Right cardiac atrium (tissue), 5 donors: Measurements from ENCODE around the gene PDIA6. TPM values are rescaled to one million over a fixed set of nuclear protein-coding genes. Genes with fewer than 3 reads are reported as not detected.
A peak's percentile ranks its signal among the peaks of the same experiment; 100 is the strongest.

ENCODE experiments used
- ATAC-seq, 2 donors: fragments of 200-7000 bp; cut with Tn5 transposase; one replicate each; pipeline versions ENCODE4 v1.8.0 to v1.9.1; 2020; ENCODE audit warnings: moderate library complexity in 2 of 2, mild to moderate bottlenecking in 1 of 2
- DNase-seq, 3 donors: peaks; one replicate each; pipeline ENCODE4 v3.0.0-alpha.2; 2020
- H3K27ac ChIP-seq: one replicate; pipeline ENCODE4 v1.5.1; 2013; ENCODE audit warnings: mild to moderate bottlenecking, low read length, control low read depth, moderate library complexity
- H3K27me3 ChIP-seq: one replicate; pipeline ENCODE4 v1.6.1; 2013; ENCODE audit not compliant: control insufficient read depth, insufficient read depth
- H3K4me1 ChIP-seq: one replicate; pipeline ENCODE4 v1.6.1; 2013; ENCODE audit warnings: low read length; ENCODE audit not compliant: control insufficient read depth, insufficient read depth
- H3K4me3 ChIP-seq: one replicate; pipeline ENCODE4 v1.5.1; 2013; ENCODE audit warnings: low read length, control low read depth
- H3K9me3 ChIP-seq: one replicate; pipeline ENCODE4 v1.6.1; 2013; ENCODE audit warnings: low read length; ENCODE audit not compliant: control insufficient read depth
- WGBS: extraction: QIAGEN DNeasy Blood & Tissue Kit; methylation state at CpG from one replicate; pipeline ENCODE4 v1.1.7; 2013; 5-methylcytosine and 5-hydroxymethylcytosine counted together
- intact Hi-C, 4 donors: fragments of 100-400 bp; cut with DNase I; formaldehyde crosslinking; loops; one replicate each; pipeline versions ENCODE4 v1.11.0 to v1.14.0; 2022 to 2023
- polyA plus RNA-seq: library from polyadenylated mRNA; stranded (reverse); fragments of 200-250 nt; gene quantifications from one replicate; pipeline ENCODE4 v1.2.3, GENCODE V29; 2013
- total RNA-seq, 4 donors: library from RNA; stranded (reverse); fragmentation: NEBNext Ultra II Directional; extraction: Animal tissue kit (Norgen Biotek cat#: 25700); gene quantifications; one replicate each; pipeline ENCODE4 v1.2.1, GENCODE V29; 2021
- donor health status: healthy with polysubstance abuse.
- donor health status: DM: no; HTN: yes; CAD: no.
- donor health status: DM: no; HTN: no; CAD: no.
- donor health status: DM: no; HTN: yes; CAD: no; lungs with severe emphysema.
- donor health status: DM: yes; HTN: yes; CAD: no.

PDIA6 gene
- total and polyA plus RNA-seq, 5 donors: 75.7 to 148 (median 122) TPM

DNA sequence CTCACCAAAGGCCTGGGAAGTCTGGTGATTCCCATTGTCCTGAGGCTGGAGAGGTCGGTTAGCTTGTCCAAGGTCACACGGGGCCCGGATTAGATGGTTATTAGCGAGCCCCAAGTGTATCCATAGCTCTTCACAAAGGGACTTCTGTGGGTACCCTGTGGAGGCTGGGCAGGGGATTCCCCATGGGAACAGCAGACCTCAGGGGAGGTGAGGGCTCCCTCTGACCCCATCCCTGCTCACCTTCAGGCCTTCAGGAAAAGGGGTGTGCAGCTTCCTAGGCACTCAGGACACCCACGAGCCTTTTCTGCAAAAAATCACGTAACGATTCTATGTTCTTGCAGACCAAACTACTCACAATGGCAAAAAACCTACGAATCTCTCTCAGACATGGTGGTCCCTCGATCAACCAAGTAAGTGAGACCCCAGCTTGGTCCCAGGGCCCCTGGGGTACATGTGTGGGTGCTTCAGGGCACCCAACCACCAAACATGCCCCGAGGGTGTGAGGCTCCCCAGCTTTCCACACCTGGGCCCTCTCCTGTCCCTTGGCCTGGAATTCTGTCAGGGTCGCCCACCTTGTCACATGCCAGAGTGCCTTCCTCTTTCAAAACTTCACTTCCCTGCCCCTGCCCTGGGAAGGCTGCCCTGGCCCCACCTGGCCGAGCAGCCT, 40.3 kb downstream of the PDIA6 start:
- Histone ChIP-seq H3K4me1 (peaks cover 6% of the 10 kb centered on the region), H3K4me3 (no peak overlapping the region), H3K27ac (no peak overlapping the region), H3K27me3 (no peaks in the 10 kb centered on the region), H3K9me3 (no peaks in the 10 kb centered on the region)
- ATAC-seq: no peak
- intact Hi-C loops: no loop called here
- WGBS: 88% methylated on average over 12 of the region's 12 CpGs
- no peak for DNase-seq

GRCh38 chr2:10771786-10772185, 40.8 kb downstream of the PDIA6 start:
- intact Hi-C loops: no loop called here
- no peak for DNase-seq
- Histone ChIP-seq H3K4me3 (no peak overlapping the region), H3K4me1 (peaks cover 6% of the 10 kb centered on the region), H3K9me3 (no peaks in the 10 kb centered on the region), H3K27me3 (no peaks in the 10 kb centered on the region), H3K27ac (no peak overlapping the region)
- ATAC-seq: no peak
- 87% methylated on average over 13 of the region's 13 CpGs for WGBS

GRCh38 chr2:10770956-10771750, 41.4 kb downstream of the PDIA6 start:
- Histone ChIP-seq H3K4me1 (peaks cover 6% of the 10 kb centered on the region), H3K27ac (no peak overlapping the region), H3K27me3 (no peaks in the 10 kb centered on the region), H3K9me3 (no peaks in the 10 kb centered on the region), H3K4me3 (no peak overlapping the region)
- peak in 1 of 2 donors; percentile 14 for ATAC-seq
- 71% methylated on average over 22 of the region's 22 CpGs for WGBS
- intact Hi-C loops: no loop called here
- DNase-seq: peak in 1 of 3 donors; percentile 63

DNA sequence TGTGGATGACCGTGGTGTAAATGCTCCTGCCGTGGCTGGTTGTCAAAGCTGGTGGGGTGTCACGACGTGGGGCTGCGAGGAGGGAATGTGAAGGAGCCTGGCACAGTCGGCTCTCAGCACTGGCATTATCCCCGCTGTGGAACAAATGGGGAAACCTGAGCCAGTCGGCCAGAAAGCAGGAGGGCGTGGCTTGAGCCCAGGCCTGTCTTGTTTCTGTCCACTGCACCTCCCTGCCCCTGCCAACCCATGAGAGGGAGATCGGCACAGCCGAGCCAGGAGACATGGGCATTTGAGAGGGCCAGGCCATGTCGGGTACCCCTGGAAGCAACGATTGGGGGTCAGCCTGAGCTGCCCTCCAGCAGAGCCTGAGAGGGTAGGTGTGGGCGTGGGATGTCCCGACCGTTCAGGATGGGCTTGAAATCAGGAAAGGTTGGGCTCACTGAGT, 44.5 kb downstream of the PDIA6 start:
- no peak for DNase-seq
- Histone ChIP-seq H3K4me3 (no peak overlapping the region), H3K27ac (no peak overlapping the region), H3K4me1 (no peaks in the 10 kb centered on the region), H3K9me3 (no peaks in the 10 kb centered on the region), H3K27me3 (no peaks in the 10 kb centered on the region)
- ATAC-seq: no peak
- 62% methylated on average over 16 of the region's 16 CpGs for WGBS
- intact Hi-C loops: no loop called here

GRCh38 chr2:10765914-10766313, 46.7 kb downstream of the PDIA6 start:
- no peak overlapping the region for H3K27ac ChIP-seq
- WGBS: 89% methylated on average over 12 of the region's 12 CpGs
- H3K4me1 ChIP-seq: no peaks in the 10 kb centered on the region
- intact Hi-C loops: no loop called here
- no peak for ATAC-seq
- H3K4me3 ChIP-seq: no peak overlapping the region
- no peaks in the 10 kb centered on the region for H3K27me3 ChIP-seq
- no peaks in the 10 kb centered on the region for H3K9me3 ChIP-seq
- no peak for DNase-seq

GRCh38 chr2:10765461-10765860, 47.1 kb downstream of the PDIA6 start:
- no peaks in the 10 kb centered on the region for H3K9me3 ChIP-seq
- ATAC-seq: no peak
- peak in 1 of 3 donors; percentile 25 for DNase-seq
- H3K27ac ChIP-seq: no peak overlapping the region
- no peak overlapping the region for H3K4me3 ChIP-seq
- intact Hi-C loops: no loop called here
- no peaks in the 10 kb centered on the region for H3K4me1 ChIP-seq
- WGBS: 68% methylated on average over 5 of the region's 5 CpGs
- H3K27me3 ChIP-seq: no peaks in the 10 kb centered on the region

DNA sequence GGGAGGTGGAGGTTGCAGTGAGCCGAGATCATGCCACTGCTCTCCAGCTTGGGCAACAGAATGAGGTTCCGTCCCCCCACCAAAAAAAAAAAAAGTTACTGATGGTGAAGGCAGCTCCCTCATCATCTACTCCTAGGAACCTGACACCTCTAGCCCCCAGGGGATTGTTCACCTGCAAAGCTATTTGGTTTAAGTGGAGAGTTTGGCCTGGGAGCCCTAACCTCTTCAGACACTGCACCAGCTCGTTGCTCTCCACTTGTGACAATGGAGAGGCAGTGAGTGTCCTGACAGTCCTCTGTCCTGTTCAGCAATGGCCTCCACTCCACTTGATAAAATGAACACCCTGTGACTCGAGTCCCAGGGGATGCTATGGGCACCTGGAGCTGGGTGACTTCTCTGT, 47.7 kb downstream of the PDIA6 start:
- H3K27me3 ChIP-seq: no peaks in the 10 kb centered on the region
- ATAC-seq: no peak
- WGBS: 76% methylated on average over 4 of the region's 4 CpGs
- H3K9me3 ChIP-seq: no peaks in the 10 kb centered on the region
- no peak overlapping the region for H3K27ac ChIP-seq
- intact Hi-C loops: no loop called here
- DNase-seq: no peak
- no peaks in the 10 kb centered on the region for H3K4me1 ChIP-seq
- no peak overlapping the region for H3K4me3 ChIP-seq

GRCh38 chr2:10764096-10764785, 48.3 kb downstream of the PDIA6 start:
- intact Hi-C loops: no loop called here
- DNase-seq (peak in 1 of 3 donors; percentile 33), ATAC-seq (no peak)
- 86% methylated on average over 18 of the region's 18 CpGs for WGBS
- H3K4me3 ChIP-seq: no peak overlapping the region
- no peak overlapping the region for H3K27ac ChIP-seq
- H3K9me3 ChIP-seq: no peaks in the 10 kb centered on the region
- H3K4me1 ChIP-seq: no peaks in the 10 kb centered on the region
- H3K27me3 ChIP-seq: no peaks in the 10 kb centered on the region

DNA sequence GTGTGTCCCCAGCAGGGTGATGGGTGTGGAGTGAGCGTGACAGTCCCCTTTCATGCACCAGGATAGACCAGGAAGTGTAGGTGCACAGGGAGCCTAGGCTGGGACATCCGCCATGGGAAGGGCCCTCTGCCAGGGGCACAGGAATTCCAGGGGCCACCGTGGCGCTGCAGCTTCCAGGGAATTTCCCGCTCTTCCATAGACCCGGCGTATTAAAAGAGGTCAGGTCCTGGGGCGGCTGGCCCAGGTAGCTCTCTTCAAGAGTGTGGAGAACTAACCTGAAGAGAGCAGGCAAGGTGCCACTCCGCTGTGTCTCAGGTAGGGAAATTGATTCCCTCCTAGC, 49.2 kb downstream of the PDIA6 start:
- Histone ChIP-seq H3K4me1 (no peaks in the 10 kb centered on the region), H3K4me3 (no peak overlapping the region), H3K27ac (no peak overlapping the region), H3K27me3 (no peaks in the 10 kb centered on the region), H3K9me3 (no peaks in the 10 kb centered on the region)
- intact Hi-C loops: no loop called here
- ATAC-seq (no peak), DNase-seq (peak in 2 of 3 donors; percentile 28 to 31)
- WGBS: 69% methylated on average over 9 of the region's 9 CpGs

DNA sequence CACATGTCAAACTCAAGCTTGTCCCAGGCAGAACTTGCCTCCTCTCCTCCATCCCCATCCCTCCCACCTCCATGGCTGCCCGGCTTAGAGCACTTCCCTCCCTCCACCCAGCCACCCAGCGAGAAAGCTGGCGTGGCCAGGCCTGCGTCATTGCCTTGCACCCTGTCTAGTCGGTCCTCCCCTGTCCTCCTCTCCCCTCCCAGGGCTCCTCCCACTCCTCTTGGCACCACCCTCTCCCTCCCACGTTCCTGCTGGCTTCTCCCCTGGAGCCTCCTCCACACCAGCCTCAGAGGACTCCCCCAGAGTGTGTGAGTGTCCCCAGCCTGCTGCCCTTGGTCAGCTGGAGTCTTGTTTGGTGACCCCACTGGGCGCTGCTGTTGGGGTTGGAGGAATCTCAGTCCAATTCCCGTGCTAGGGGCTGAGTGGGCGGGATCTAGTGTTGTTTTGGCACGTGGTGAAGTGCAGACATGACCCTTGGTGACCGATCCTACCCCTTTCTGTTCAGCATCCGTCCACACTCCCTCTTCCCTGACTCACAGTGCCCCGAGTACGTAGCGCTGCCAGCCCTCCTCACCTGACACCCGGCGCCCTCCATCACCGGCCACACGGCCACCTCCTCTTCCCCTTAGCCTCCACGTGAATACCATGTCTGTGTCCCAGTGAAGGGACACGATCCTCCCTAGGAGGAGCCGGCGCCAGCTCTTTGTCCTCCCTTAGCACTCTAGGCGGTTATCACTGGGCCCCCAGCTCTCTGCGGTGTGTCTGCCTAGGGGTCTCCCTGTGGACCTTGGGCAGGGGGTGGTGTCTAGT, 49.7 kb downstream of the PDIA6 start:
- DNase-seq (peak; percentile 54 to 77 (median 75)), ATAC-seq (peak; percentile 66 to 77)
- Histone ChIP-seq H3K9me3 (no peaks in the 10 kb centered on the region), H3K4me3 (no peak overlapping the region), H3K27ac (no peak overlapping the region), H3K4me1 (no peaks in the 10 kb centered on the region), H3K27me3 (no peaks in the 10 kb centered on the region)
- intact Hi-C loops: no loop called here
- 20% methylated on average over 25 of the region's 25 CpGs for WGBS
